GM21825 (cell line): ENCODE measurements around the gene MAST3.
"Not testable (repeated sequence)": the region's sequence is repeated elsewhere in the genome, so short reads cannot be mapped to it uniquely, and the experiment has no call there.

Experiments used
- ATAC-seq: cut with Tn5 transposase; IDR thresholded peaks from one replicate; pipeline ENCODE4 v1.9.1; 2021; ENCODE audit warnings: mild to moderate bottlenecking, moderate library complexity; ENCODE audit not compliant: unreplicated experiment

The MAST3 gene

GRCh38 chr19:18156841-18157464, 59.4 kb downstream of the MAST3 start:
- no peak for ATAC-seq

GRCh38 chr19:18157465-18158063, 60.0 kb downstream of the MAST3 start:
- ATAC-seq: no peak

GRCh38 chr19:18158467-18158866, 60.9 kb downstream of the MAST3 start:
- ATAC-seq: no peak

DNA sequence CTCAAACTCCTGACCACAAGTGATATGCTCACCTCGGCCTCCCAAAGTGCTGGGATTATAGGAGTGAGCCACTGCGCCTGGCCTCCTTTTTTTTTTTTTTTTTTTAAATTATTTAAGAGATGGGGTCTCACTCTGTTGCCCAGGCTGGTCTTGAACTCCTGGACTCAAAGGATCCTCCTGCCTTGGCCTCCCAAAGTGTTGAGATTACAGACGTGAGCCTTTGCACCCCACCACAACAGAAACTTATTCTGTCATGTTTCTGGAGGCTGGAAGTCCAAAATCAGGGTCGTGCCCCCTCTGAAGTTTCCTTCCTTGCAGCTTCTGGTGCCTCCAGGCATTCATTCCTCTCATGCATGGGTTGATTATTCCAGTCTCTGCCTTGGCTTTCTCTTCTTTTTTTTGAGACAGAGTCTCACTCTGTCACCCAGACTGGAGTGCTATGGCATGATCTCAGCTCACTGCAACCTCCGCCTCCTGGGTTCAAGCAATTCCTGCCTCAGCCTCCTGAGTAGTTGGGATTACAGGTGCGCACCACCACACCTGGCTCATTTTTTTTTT, 61.6 kb downstream of the MAST3 start:
- not testable (repeated sequence) for ATAC-seq

DNA sequence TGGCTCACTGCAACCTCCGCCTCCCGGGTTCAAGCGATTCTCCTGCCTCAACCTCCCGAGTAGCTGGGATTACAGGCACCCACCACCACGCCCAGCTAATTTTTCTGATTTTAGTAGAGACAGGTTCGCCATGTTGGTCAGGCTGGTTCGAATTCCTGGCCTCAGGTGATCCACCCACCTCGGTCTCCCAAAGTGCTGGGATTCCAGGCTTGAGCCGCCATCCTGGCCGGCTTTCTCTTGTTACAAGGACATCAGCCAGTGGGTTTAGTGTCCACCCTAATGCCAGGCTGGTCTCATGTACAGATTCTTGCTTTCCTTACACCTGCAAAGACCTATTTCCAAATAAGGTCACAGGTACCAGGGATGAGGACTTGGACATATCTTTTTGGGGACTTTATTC, 62.2 kb downstream of the MAST3 start:
- no peak for ATAC-seq

GRCh38 chr19:18160493-18160970, 63.0 kb downstream of the MAST3 start:
- ATAC-seq: no peak

DNA sequence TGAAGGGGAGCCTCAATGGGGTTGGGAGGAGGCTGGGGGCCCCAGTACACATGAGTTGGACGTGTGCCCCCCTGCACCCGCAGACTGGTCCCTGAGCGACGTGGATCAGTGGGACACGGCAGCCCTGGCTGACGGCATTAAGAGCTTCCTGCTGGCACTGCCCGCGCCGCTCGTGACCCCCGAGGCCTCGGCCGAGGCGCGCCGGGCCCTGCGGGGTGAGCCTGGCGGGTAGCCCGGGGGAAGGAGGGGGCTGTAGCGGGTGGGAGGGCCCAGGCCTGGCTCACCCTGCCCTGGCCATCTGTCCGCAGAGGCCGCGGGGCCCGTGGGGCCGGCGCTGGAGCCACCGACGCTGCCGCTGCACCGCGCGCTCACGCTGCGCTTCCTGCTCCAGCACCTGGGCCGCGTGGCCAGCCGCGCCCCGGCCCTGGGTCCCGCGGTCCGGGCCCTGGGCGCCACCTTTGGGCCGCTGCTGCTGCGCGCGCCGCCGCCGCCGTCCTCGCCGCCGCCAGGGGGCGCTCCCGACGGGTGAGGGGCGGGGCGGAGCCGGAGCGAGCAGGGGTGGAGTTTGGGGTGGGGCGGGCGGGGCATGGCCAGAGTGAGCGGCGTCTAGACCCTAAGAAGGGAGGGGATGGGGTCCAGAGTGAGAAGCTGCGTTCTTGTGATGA, 63.5 kb downstream of the MAST3 start:
- peak; percentile 55 for ATAC-seq

GRCh38 chr19:18161636-18162002, 64.0 kb downstream of the MAST3 start:
- ATAC-seq: no peak

DNA sequence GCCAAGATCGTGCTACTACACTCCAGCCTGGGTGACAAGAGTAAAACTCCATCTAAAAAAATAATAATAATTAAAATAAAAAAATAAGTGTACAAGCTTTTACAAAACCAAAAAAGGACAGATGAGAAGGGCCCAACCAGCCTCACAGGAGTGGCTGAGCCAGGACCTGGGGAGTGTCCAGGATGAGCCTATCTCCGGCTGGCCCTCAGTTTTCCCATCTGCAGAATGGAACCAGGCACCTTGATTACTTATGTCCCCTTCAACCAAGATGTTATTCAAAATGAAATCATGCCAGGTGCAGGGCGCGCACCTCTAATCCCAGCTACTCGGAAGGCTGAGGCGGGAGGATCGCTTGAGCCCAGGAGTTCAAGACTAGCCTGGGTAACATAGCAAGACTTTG, 66.5 kb downstream of the MAST3 start:
- no peak for ATAC-seq

GRCh38 chr19:18165794-18166544, 68.4 kb downstream of the MAST3 start:
- ATAC-seq: no peak

DNA sequence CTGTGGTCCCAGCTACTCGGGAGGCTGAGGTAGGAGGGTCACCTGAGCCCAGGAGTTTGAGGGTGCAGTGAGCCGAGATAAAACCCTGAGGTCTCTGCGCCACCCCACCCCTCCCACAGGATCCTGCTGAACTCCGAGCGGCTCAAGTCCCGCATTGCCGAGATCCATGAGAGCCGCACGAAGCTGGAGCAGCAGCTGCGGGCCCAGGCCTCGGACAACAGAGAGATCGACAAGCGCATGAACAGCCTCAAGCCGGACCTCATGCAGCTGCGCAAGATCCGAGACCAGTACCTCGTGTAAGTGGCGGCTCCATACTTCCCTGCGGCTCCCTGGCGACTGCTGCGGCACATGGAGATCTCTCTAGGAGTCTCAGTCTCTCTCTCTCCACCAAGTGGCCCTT, 69.4 kb downstream of the MAST3 start:
- no peak for ATAC-seq

DNA sequence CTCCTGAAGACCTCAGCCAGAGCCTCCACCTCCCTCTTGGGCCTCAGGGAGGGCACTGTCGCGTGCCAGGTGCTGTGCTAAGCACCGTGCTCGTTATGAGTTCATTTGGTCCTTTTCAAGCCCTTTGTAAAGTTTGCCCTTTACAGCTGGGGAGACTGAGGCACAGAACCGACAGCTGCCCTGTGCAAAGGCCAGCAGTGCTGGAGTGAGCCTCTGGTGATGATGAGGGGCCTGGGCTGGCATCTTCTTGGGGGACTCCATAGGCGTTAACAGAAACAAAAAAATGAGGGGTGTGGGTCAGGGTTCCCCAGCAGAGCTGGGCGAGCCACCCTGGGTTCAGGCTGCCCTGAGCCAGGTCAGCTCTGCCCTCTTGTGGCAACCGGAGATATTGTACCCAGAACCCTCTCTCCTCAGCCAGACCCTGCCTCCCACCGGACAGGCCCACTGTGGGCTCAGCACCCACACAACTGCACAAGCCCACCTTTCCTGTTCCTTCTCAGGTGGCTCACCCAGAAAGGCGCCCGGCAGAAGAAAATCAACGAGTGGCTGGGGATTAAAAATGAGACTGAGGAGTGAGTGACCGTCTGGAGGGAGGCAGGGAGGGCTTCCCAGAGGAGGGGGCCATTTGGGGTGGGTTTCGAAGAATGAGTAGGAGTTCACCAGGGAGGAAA, 70.5 kb downstream of the MAST3 start:
- ATAC-seq: no peak

DNA sequence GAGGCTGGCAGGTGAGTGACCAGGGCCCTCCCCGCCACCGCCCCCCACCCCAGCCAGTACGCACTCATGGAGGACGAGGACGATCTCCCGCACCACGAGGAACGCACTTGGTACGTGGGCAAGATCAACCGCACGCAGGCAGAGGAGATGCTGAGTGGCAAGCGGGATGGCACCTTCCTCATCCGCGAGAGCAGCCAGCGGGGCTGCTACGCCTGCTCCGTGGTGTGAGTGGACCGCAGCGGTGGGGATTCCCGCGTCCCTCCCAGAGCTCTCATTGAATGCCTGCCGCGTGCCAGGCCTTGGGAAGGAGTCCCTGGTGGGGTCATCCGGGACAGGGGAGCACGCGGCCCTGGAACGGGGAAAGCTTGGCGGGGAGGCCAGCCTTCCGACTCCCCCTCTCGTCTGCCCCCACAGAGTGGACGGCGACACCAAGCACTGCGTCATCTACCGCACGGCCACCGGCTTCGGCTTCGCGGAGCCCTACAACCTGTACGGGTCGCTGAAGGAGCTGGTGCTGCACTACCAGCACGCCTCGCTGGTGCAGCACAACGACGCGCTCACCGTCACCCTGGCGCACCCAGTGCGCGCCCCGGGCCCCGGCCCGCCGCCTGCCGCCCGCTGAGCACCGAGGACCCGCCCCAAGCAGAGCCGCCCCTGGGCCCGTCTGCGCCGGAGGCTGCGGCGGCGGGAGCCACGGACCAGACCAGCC, 71.2 kb downstream of the MAST3 start:
- no peak for ATAC-seq

DNA sequence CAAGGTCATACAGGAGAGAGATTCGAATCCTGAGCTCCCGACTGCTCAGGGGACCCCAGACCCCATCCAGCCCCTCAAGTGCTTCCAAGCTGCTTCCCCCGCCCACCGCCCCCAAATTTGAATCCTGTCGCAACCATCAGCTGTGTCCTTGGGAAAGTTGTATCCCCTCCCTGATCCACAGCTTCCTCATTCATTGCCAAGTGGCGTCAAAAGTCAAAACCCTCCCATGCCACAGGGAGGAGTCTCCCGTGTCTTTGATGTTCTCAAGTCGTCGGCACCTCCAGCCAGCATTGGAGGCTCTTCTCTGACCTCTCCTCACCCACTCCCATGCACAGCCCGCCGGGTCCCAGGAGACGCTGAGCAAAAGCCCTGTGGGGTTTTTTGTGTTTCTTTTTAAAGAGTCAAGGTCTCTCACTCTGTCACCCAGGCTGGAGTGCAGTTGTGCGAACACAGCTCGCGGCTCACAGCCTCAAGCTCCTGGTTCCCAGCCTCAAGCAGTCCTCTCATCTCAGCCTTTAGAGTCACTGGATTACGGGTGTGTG, 73.2 kb downstream of the MAST3 start:
- no peak for ATAC-seq

DNA sequence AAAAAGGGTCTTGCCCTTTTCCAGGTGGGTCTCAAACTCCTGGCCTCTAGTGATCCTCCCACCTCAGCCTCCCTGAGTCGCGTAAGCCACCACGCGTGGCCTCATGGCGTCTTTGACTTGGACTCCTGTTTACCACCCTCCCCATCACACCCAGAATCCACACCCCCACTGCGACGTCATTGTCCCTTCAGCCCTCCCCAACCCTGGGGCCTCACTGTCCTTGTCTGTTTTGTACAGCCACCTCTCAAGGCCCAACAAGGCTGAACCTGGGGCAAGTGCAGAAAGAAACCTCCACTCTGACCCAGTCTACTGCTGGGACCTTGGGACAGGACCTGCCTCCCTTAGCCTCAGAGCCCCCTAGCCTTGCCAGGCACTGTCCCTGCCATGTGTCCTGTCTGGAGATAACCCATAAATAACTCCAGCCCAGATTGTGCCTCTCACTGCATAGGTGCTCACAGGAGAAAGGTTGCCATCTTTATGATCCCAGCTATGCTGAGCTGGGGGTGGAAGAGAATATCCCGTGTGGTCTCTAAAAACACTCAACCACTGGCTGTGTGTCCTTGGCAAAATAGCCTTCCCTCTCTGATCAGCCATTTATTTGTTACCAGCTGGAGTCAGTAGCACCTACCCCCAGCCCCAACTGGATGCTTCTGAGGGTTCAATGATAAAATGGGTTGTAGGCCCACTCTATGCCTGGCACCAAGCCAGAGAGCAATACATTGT, 74.2 kb downstream of the MAST3 start:
- no peak for ATAC-seq

GRCh38 chr19:18172331-18173053, 74.9 kb downstream of the MAST3 start:
- no peak for ATAC-seq

GRCh38 chr19:18173054-18173571, 75.5 kb downstream of the MAST3 start:
- ATAC-seq: peak; percentile 3

- peak; percentile 45 for ATAC-seq
Observed at GRCh38 chr19:18173572-18174288, 76.2 kb downstream of the MAST3 start, which contains the start of gene IFI30. Gene IFI30, plus strand, starts transcription at chr19:18173813. Its CDS starts 29 bp downstream, at chr19:18173842.
